HG03520 (cell line): ENCODE measurements around the gene ZNF410.
"Not testable (repeated sequence)": the region's sequence is repeated elsewhere in the genome, so short reads cannot be mapped to it uniquely, and the experiment has no call there.

Source experiments
- ATAC-seq: cut with Tn5 transposase; IDR thresholded peaks from one replicate; pipeline ENCODE4 v1.9.1; 2021; ENCODE audit warnings: mild to moderate bottlenecking, moderate library complexity; ENCODE audit not compliant: unreplicated experiment

The ZNF410 gene

GRCh38 chr14:73886449-73887317, at the start of gene ZNF410:
TSS of gene ZNF410 (plus strand) at chr14:73886859. CDS start at chr14:73892176, 5,317 bp downstream.
- ATAC-seq: peak; percentile 96

GRCh38 chr14:73838293-73839034, 48.2 kb upstream of the ZNF410 start:
- not testable (repeated sequence) for ATAC-seq

GRCh38 chr14:73842201-73842600, 44.5 kb upstream of the ZNF410 start:
- ATAC-seq: no peak

GRCh38 chr14:73842851-73843250, 43.8 kb upstream of the ZNF410 start:
- ATAC-seq: no peak

- no peak for ATAC-seq
Observed at GRCh38 chr14:73843296-73843695, 43.4 kb upstream of the ZNF410 start.

- ATAC-seq: no peak
Observed at GRCh38 chr14:73846947-73847346, 39.7 kb upstream of the ZNF410 start.

GRCh38 chr14:73851000-73851399, 35.7 kb upstream of the ZNF410 start:
- ATAC-seq: no peak

GRCh38 chr14:73851567-73852382, 34.9 kb upstream of the ZNF410 start, which contains the start of gene PTGR2:
TSS of gene PTGR2 (plus strand) at chr14:73851831. CDS start at chr14:73858863, 7,032 bp downstream.
- ATAC-seq: peak; percentile 92

- ATAC-seq: no peak
Observed at GRCh38 chr14:73859145-73859544, 27.5 kb upstream of the ZNF410 start.

GRCh38 chr14:73861073-73861472, 25.6 kb upstream of the ZNF410 start:
- ATAC-seq: no peak

GRCh38 chr14:73862480-73862879, 24.2 kb upstream of the ZNF410 start:
- no peak for ATAC-seq

GRCh38 chr14:73863209-73863608, 23.4 kb upstream of the ZNF410 start:
- ATAC-seq: no peak

GRCh38 chr14:73865534-73866113, 21.0 kb upstream of the ZNF410 start:
- ATAC-seq: no peak

GRCh38 chr14:73869754-73870153, 16.9 kb upstream of the ZNF410 start:
- ATAC-seq: not testable (repeated sequence)

GRCh38 chr14:73870525-73871235, 16.0 kb upstream of the ZNF410 start:
- ATAC-seq: no peak

GRCh38 chr14:73873660-73874059, 13.0 kb upstream of the ZNF410 start:
- ATAC-seq: no peak

- ATAC-seq: no peak
Observed at GRCh38 chr14:73877790-73878189, 8.9 kb upstream of the ZNF410 start.

GRCh38 chr14:73878436-73878835, 8.2 kb upstream of the ZNF410 start:
- ATAC-seq: no peak

GRCh38 chr14:73879027-73879426, 7.6 kb upstream of the ZNF410 start:
- no peak for ATAC-seq
